A172 (cell line): ENCODE data around the gene GLE1. TPM values are rescaled to one million over a fixed set of nuclear protein-coding genes. Genes with fewer than 3 reads are reported as not detected.
A peak's percentile ranks its signal among the peaks of the same experiment; 100 is the strongest.
"Not testable (repeated sequence)": the region's sequence is repeated elsewhere in the genome, so short reads cannot be mapped to it uniquely, and the experiment has no call there.

Source experiments
- DNase-seq: peaks from one replicate; pipeline ENCODE4 v3.0.0-alpha.2; 2015; ENCODE audit warnings: low spot score
- total RNA-seq: library from RNA; depleted of rRNA; stranded (reverse); fragments of >200 nt; shearing (Covaris generic); gene quantifications from 2 replicates; pipeline ENCODE4 v1.2.3, GENCODE V29; 2014

Gene GLE1
- total RNA-seq, 1 experiment from 2014 or later: 101 TPM

GRCh38 chr9:128495804-128496417 lies 8.6 kb upstream of the GLE1 start:
- DNase-seq: no peak

DNA sequence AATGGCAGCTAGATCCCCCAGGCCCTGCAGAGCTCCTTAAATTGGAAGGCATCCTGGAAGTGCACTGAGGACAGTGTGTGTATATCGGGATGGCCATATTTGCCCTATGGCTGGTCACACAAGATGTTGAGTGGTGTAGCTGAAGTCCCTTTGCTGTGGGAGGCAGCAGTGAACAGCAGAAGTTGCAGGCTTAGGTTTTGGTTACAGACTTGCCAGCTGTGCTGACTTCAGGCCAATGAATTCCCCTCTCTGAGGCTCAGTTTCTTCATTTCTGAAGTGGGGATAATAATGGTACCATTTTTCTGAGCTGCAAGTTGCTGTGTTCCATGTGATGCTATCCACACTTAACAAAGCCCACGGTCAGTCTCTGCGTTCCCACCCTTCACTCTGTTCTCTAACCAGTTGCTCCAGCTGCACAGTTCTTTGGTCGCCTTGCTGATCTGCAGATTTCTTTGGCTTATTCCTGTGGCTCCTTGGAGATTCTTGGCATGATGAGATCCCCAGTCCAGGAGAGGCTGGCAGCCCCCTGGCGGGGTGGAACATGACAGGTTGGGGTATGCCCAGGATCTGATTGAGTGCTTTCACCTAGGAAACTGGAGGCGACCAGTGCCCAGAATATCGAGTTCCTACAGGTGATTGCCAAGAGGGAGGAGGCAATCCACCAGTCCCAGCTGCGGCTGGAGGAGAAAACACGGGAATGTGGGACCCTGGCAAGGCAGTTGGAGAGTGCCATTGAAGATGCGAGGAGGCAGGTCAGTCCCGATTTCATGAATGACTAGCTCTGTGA lies 6.5 kb upstream of the GLE1 start:
- no peak for DNase-seq

DNA sequence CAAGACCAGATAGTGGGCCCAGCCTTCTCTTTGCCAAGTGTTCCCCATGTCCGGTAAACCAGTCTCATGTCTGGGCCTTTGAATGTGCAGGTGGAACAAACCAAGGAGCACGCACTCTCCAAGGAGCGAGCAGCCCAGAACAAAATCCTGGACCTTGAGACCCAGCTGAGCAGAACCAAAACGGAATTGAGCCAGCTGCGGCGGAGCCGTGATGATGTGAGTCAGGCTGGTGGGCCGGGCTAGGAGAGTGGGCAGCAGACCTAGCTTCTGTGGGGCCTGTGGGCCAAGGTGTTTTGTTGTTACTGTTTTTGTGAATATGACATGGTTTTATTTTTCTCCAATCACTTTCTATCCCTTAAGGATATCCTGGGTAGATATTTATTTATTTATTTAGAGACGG lies 5.6 kb upstream of the GLE1 start:
- no peak for DNase-seq

DNA sequence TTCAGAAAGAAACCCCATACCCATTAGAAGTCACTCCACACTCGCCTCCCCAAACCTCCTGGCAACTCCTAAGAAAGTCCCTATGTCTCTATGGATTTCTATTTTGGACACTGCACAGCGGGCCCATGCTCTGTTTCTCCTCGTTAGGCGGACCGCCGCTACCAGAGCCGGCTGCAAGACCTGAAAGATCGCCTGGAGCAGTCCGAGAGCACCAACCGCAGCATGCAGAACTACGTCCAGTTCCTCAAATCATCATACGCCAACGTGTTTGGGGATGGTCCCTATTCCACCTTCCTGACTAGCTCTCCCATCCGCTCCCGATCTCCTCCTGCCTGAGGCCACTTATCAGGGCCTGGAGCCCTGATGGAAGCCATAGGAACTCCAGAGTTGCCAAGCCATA lies 4.6 kb upstream of the GLE1 start:
- DNase-seq: no peak

DNA sequence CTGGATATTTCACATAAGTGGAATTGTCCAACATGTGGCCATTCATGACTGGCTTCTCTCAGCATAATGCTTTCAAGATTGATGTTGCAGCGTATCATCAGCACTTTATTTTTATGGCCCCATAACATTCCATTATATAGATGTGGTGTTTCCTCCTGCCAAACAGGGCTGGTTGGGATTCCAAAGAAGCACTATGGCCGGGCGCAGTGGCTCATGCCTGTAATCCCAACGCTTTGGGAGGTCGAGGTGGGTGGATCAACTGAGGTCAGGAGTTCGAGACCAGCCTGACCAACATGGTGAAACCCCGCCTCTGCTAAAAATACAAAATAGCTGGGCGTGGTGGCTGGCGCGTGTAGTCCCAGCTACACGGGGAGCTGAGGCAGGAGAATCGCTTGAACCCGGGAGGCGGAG lies 1.1 kb upstream of the GLE1 start:
- not testable (repeated sequence) for DNase-seq

DNA sequence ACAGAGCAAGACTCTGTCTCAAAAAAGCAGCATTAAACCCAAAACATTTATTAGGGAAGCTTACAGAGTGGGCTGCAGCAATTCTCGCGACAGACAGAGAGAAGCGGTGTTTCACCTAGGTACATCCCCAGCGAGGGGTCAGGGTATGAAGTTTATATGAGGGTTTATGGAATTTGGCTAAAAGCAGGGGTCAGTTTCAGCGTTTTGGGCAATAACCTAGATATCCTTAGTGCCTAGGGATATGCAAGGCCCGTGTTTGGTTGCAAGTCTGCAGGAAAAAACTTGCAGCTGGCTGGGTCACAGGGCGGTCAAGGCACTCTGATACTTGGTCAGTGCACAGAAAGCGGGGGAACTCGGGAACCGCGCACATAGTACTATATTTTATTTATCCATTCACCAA lies 649 bp upstream of the GLE1 start:
- DNase-seq: no peak

- DNase-seq: no peak
Observed at GRCh38 chr9:128505414-128505765, 871 bp downstream of the GLE1 start.

DNA sequence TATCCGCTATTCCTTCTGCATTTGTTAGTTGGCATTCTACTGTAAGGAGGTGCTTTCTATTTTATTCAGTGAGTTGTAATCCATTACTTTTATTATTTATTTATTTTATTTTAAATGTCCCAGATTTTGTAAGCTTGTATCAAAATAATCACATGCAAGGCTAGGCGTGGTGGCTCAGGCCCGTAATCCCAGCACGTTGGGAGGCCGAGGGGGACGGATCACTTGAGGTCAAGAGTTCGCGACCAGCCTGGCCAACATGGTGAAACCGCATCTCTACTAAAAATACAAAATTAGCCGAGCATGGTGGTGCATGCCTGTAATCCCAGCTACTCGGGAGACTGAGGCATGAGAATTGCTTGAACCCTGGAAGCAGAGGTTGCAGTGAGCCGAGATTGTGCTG lies 1.4 kb downstream of the GLE1 start:
- DNase-seq: not testable (repeated sequence)

- DNase-seq: no peak
Observed at GRCh38 chr9:128512820-128513219, 8.3 kb downstream of the GLE1 start.

GRCh38 chr9:128521956-128522355 lies 17.4 kb downstream of the GLE1 start:
- DNase-seq: no peak

DNA sequence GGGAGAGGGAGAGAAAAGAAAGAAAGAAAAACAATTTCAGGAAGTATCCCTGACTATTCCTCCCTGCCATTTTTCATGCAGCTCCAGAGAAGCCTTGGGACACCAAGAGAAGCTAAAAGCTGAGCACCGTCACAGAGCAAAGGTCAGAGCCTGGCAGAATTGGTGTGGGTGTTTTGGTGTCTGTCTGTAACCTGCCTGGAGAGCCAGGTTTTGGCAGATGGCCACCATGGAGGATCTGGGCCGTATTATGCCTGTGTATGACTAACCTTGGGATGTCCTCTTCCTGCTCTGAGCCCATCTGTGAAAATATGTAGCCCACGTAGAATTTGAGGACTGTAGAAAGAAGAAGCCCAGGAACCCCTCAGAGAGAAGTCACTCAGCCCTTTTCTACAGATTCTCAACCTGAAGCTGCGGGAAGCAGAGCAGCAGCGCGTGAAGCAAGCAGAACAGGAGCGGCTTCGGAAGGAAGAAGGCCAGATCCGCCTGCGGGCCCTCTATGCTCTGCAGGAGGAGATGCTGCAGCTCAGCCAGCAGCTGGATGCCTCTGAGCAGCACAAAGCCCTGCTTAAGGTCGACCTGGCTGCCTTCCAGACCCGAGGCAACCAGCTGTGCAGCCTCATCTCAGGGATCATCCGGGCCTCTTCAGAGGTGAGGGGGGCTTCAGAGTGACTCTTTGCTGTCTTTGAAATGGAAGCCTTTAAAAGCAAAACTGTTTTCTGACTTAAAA lies 18.8 kb downstream of the GLE1 start:
- peak; percentile 53 for DNase-seq

DNA sequence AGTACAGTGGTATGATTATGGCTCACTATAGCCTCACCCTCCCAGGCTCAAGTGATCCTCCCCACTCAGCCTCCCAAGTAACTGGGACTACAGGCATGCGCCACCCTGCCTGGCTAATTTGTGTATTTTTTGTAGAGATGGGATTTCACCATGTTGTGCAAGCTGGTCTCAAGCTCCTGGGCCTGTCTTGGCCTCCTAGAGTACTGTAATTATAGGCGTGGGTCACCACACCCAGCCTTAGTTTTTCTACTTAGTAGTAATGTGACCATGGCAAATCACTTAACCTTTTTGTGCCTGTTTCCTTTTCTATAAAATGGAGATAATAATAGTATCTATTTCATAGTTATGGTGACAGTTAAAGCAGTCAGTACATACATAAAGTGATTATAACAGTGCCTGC lies 22.2 kb downstream of the GLE1 start:
- no peak for DNase-seq

- DNase-seq: peak; percentile 72
Observed at GRCh38 chr9:128528445-128529160, 24.1 kb downstream of the GLE1 start.

GRCh38 chr9:128529191-128529590 lies 24.7 kb downstream of the GLE1 start:
- peak; percentile 6 for DNase-seq

DNA sequence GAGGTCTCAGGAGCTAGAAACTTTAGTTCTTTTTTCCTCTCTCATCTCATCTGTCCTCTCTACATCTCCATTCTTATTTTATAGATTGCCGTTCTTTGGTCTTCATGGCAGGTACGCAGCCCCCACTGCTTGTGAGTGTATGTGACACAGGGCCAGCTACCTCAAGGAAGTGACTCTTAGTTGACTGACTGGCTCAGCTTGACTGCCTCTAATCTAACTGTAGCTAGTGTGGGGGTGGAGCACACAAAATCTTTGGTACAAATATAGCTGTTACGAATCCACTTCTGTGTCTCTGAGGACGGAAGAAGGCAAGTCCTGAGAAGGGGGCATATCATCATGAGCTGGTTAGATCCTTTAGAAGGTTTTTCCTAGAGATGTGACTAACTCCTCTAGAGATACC lies 28.1 kb downstream of the GLE1 start:
- no peak for DNase-seq

GRCh38 chr9:128540634-128541360 lies 36.3 kb downstream of the GLE1 start:
- DNase-seq: no peak

- no peak for DNase-seq
Observed at GRCh38 chr9:128546504-128546903, 42.0 kb downstream of the GLE1 start.

DNA sequence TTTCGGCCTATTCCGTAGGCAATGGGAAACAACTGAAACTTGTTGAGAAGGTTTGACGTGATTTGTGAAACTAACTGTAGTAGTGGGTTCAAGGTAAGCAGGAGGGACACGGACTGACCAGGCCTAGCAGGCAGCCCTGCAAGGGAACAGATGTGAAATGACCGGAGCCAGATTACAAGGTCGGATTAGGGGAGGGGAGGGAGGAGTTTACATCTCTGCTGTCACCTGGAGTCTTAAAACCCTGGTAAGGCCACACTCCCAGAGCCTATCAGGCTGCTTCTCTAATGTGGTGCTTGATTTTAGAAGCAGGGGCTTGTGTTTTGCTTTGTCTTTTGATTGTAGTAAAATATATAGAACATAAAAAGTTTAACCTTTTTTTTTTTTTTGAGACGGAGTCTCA lies 44.4 kb downstream of the GLE1 start:
- DNase-seq: no peak

- DNase-seq: no peak
Observed at GRCh38 chr9:128550226-128550625, 45.7 kb downstream of the GLE1 start.

- peak; percentile 64 for DNase-seq
Observed at GRCh38 chr9:128550770-128551656, 46.5 kb downstream of the GLE1 start.
